Thyroid gland (tissue), 4 donors: ENCODE data around the gene FBXO17. TPM values are rescaled to one million over a fixed set of nuclear protein-coding genes. Genes with fewer than 3 reads are reported as not detected.
A peak's percentile ranks its signal among the peaks of the same experiment; 100 is the strongest.

ENCODE experiments used
- DNase-seq, 2 donors: peaks; one replicate each; pipeline ENCODE4 v3.0.0-alpha.2; 2019
- H3K27ac ChIP-seq, 3 donors: fragments of 200-600 bp; sonication (generic); 1 replicate in 2 of 3; 2 replicates in 1 of 3; pipeline ENCODE4 v1.5.1; 2016 to 2019; ENCODE audit warnings: mild to moderate bottlenecking in 1 of 3, moderate library complexity in 1 of 3
- H3K27me3 ChIP-seq: fragments of 200-600 bp; sonication (generic); one replicate; pipeline ENCODE4 v1.5.1; 2019
- H3K36me3 ChIP-seq, 2 donors: fragments of 200-600 bp; sonication (generic); one replicate each; pipeline ENCODE4 v1.5.1; 2016 to 2019
- H3K4me1 ChIP-seq, 2 donors: fragments of 200-600 bp; sonication (generic); one replicate each; pipeline ENCODE4 v1.5.1; 2017 to 2019
- H3K4me3 ChIP-seq, 3 donors: fragments of 200-600 bp; sonication (generic); replicated peaks in 1 of 3; 1 replicate in 2 of 3; 2 replicates in 1 of 3; pipeline ENCODE4 v1.5.1; 2016; ENCODE audit warnings: mild to moderate bottlenecking in 1 of 3
- H3K9me3 ChIP-seq: fragments of 200-600 bp; sonication (generic); one replicate; pipeline ENCODE4 v1.5.1; 2017
- POLR2A ChIP-seq, 2 donors: fragments of 450-650 bp; IDR thresholded peaks; one replicate each; pipeline ENCODE4 v1.6.1; 2017; ENCODE audit warnings: antibody characterized with exemption in 2 of 2, mild to moderate bottlenecking in 2 of 2, moderate library complexity in 1 of 2
- WGBS, 2 donors: methylation state at CpG; one replicate each; pipeline ENCODE4 v1.1.5; 2017; 5-methylcytosine and 5-hydroxymethylcytosine counted together
- intact Hi-C: fragments of 100-400 bp; cut with DNase I; formaldehyde crosslinking; loops from one replicate; pipeline ENCODE4 v1.15.1; 2023
- total RNA-seq, 4 donors: library from RNA; depleted of rRNA; stranded (reverse); fragments of >200 nt; gene quantifications; one replicate each; pipeline ENCODE4 v1.2.3, GENCODE V29; 2016
- TF ChIP-seq, protein P1 (sequence below), 6 experiments: fragments of 200-600 bp in 3 of 6; fragments of 450-650 bp in 3 of 6; sonication (generic) in 3 of 6; IDR thresholded peaks; one replicate each; pipeline ENCODE4 v1.5.1; 2016 to 2019; ENCODE audit warnings: antibody characterized with exemption in 6 of 6, mild to moderate bottlenecking in 2 of 6, inconsistent platforms in 1 of 6, moderate library complexity in 1 of 6

FBXO17 gene
- total RNA-seq, 4 donors from 2014 or later, result 4.3 to 18.0 (median 8.1) TPM

- intact Hi-C loops, result no loop called here
- H3K4me1 ChIP-seq, result peaks cover 7 to 8% of the 10 kb centered on the region in 2 donors
- no peaks in the 10 kb centered on the region for H3K9me3 ChIP-seq
- H3K27ac ChIP-seq, result no peak overlapping the region
- H3K4me3 ChIP-seq, result no peak overlapping the region
- H3K36me3 ChIP-seq, result no peaks in the 10 kb centered on the region
- no peak for DNase-seq
- peaks cover 3% of the 10 kb centered on the region for H3K27me3 ChIP-seq
- WGBS, 2 donors, result 64 to 69% methylated on average over 13 of the region's 13 CpGs
- no peak for TF ChIP-seq POLR2A (IDR thresholded peaks at IDR 0.05)
- TF ChIP-seq, protein P1, sequence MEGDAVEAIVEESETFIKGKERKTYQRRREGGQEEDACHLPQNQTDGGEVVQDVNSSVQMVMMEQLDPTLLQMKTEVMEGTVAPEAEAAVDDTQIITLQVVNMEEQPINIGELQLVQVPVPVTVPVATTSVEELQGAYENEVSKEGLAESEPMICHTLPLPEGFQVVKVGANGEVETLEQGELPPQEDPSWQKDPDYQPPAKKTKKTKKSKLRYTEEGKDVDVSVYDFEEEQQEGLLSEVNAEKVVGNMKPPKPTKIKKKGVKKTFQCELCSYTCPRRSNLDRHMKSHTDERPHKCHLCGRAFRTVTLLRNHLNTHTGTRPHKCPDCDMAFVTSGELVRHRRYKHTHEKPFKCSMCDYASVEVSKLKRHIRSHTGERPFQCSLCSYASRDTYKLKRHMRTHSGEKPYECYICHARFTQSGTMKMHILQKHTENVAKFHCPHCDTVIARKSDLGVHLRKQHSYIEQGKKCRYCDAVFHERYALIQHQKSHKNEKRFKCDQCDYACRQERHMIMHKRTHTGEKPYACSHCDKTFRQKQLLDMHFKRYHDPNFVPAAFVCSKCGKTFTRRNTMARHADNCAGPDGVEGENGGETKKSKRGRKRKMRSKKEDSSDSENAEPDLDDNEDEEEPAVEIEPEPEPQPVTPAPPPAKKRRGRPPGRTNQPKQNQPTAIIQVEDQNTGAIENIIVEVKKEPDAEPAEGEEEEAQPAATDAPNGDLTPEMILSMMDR (IDR thresholded peaks at IDR 0.05), result peak in 1 of 6 experiments; percentile 12
These were observed 23.0 kb downstream of the FBXO17 start for GRCh38 chr19:38952395-38953165.

GRCh38 chr19:38951187-38951586 lies 24.4 kb downstream of the FBXO17 start:
- no peak for DNase-seq
- Histone ChIP-seq H3K36me3 (no peaks in the 10 kb centered on the region), H3K9me3 (no peaks in the 10 kb centered on the region), H3K4me1 (peaks cover 7 to 8% of the 10 kb centered on the region in 2 donors), H3K27ac (no peak overlapping the region), H3K4me3 (no peak overlapping the region), H3K27me3 (peaks cover 3% of the 10 kb centered on the region)
- intact Hi-C loops, result no loop called here
- 79 to 85% methylated on average over 3 of the region's 3 CpGs for WGBS, 2 donors
- no peak for TF ChIP-seq POLR2A (IDR thresholded peaks at IDR 0.05)
- TF ChIP-seq, protein P1 (IDR thresholded peaks at IDR 0.05), result no peak

DNA sequence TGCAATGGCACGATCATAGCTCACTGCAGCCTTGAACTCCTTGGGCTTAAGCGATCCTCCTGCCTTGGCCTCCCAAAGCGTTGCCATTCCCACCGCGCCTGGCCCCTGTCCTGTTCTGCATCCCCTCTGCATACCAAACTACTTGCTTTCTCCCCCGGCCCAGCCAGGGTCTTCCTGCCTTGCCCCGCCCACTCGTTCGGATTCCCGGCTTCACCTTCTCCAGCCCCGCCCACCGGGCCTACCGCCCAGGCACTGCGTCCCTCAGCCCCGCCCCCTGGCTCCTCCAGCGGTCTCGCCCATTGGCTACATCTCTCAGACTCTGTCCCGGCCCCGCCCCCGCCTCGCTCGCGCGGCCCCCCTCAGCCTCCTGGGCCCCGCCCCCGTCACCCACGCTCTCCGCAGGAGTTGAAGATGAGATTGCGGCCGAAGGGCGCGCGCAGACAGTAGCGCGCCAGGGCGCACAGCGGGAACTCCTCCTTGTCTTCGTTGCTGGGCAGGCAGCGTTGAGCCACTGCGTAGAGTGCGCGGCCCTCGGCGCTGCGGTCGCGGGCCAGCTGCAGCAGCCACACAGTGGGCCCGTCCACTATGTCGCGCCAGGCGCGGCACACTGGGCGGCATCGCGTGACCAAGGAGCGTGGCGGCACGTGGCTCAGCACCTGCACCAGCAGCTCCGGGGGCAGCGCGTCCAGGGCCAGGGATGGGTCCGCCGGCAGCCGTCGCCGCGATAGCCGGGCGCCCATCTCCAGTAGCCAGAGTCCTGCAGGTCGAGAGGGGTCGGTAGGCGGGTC lies 25.8 kb downstream of the FBXO17 start:
- intact Hi-C loops, result loop anchor here (10.0 kb wide), 1 partner anchor 415 kb away; no protein-coding TSS in a partner anchor

DNA sequence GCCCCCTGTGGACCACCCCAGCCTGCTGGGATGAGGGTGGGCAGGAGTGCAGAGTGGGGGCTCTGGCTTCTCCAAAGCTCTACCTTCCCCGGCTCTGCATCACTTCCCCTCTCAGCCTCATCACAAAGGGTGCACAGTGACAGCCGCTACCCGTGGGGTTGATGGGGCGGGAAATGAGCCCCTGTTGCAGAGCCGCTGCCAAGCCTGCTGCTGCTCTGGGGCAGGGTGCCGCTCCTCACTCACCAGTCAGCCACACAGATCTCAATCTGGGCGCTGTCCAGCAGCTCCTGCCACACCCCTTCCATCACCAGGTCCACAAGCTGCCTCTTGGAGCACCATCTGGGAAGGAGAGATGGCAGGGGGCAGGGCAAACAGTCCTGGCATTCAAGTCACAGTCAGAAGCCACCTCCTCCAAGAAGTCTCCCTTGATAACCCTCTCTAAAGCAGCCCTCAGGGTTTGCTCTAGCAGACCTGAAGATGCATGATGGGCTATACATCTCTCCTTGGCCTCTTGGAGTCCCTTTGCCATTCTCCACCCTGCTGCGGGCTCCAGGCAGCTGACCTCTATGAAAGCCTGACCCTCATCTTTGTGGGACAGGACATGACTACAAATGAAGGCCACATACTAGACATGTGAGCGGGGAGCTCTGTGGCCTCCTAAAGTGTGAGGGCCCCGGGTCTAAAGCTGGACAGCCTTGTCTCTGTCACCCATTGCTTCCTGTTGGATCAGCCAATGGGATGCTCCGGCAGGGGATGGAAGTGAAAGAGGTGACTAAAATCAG lies 29.1 kb downstream of the FBXO17 start:
- intact Hi-C loops, result loop anchor here (10.0 kb wide), 1 partner anchor 412 kb away; no protein-coding TSS in a partner anchor
- peaks cover 3% of the 10 kb centered on the region for H3K27me3 ChIP-seq
- no peaks in the 10 kb centered on the region for H3K36me3 ChIP-seq
- no peak overlapping the region for H3K4me3 ChIP-seq
- H3K27ac ChIP-seq, result no peak overlapping the region
- no peaks in the 10 kb centered on the region for H3K9me3 ChIP-seq
- H3K4me1 ChIP-seq, result peaks cover 7 to 8% of the 10 kb centered on the region in 2 donors
- DNase-seq, result no peak
- 86 to 88% methylated on average over 9 to 10 of the region's 11 CpGs for WGBS, 2 donors
- no peak for TF ChIP-seq POLR2A (IDR thresholded peaks at IDR 0.05)
- TF ChIP-seq, protein P1 (IDR thresholded peaks at IDR 0.05), result no peak

More for the DNA sequence above, 25.8 kb downstream of the FBXO17 start:
- Histone ChIP-seq H3K27me3 (peaks cover 3% of the 10 kb centered on the region), H3K4me1 (peaks cover 7 to 8% of the 10 kb centered on the region in 2 donors), H3K9me3 (no peaks in the 10 kb centered on the region), H3K36me3 (no peaks in the 10 kb centered on the region), H3K4me3 (peak overlapping the region in 1 of 3 donors; percentile 1), H3K27ac (no peak overlapping the region)
- TF ChIP-seq, protein P1 (IDR thresholded peaks at IDR 0.05), result no peak
- TF ChIP-seq POLR2A (IDR thresholded peaks at IDR 0.05), result no peak
- 9 to 15% methylated on average over 23 to 26 of the region's 72 CpGs for WGBS, 2 donors
- DNase-seq, result peak; percentile 60 to 71
